IMR-90 (cell line): ENCODE measurements around the gene PAK1IP1. TPM values are rescaled to one million over a fixed set of nuclear protein-coding genes. Genes with fewer than 3 reads are reported as not detected.

Experiments
- ATAC-seq: fragments of 200-7000 bp; cut with Tn5 transposase; 2 replicates; pipeline ENCODE4 v1.9.1; 2020; ENCODE audit warnings: low read depth, mild to moderate bottlenecking, moderate library complexity
- BruUV-seq: library from RNA; stranded (reverse); fragments of 400-500 nt; replicated peaks from 2 replicates; lab custom pipeline; 2021; lab: Mats Ljungman, UMichigan
- CTCF ChIA-PET: fragments of 300-600 bp; formaldehyde crosslinking; extraction: SDS; loops from one replicate; lab custom pipeline; 2021; ENCODE audit warnings: antibody characterized with exemption; lab: Yijun Ruan, JAX
- POLR2A ChIA-PET: fragments of 300-600 bp; sonication (Branson Sonifier 250); formaldehyde crosslinking; loops from one replicate; lab custom pipeline; 2022; ENCODE audit warnings: antibody characterized with exemption; ENCODE audit not compliant: unreplicated experiment; lab: Charles Lee
- DNase-seq: peaks from one replicate; pipeline ENCODE4 v3.0.0; 2013
- H2AFZ ChIP-seq: replicated peaks from 2 replicates; pipeline ENCODE3; 2013; ENCODE audit warnings: low read length, mild to moderate bottlenecking; ENCODE audit not compliant: poor library complexity
- H2AK5ac ChIP-seq: 2 replicates; pipeline ENCODE4 v1.6.1; 2013; ENCODE audit warnings: low read depth, low read length, inconsistent platforms
- H2AK9ac ChIP-seq: replicated peaks from 2 replicates; pipeline ENCODE3; 2013; ENCODE audit warnings: mild to moderate bottlenecking, low read depth, low read length, moderate library complexity; ENCODE audit not compliant: poor library complexity
- H2BK120ac ChIP-seq: 2 replicates; pipeline ENCODE4 v1.6.1; 2013; ENCODE audit warnings: low read depth, low read length, inconsistent platforms
- H2BK15ac ChIP-seq: 3 replicates; pipeline ENCODE4 v1.6.1; 2013; ENCODE audit warnings: low read depth, low read length, inconsistent platforms
- H2BK20ac ChIP-seq: 2 replicates; pipeline ENCODE4 v1.6.1; 2013; ENCODE audit warnings: low read depth, mild to moderate bottlenecking, inconsistent platforms, low read length, moderate library complexity
- H2BK5ac ChIP-seq: 2 replicates; pipeline ENCODE4 v1.6.1; 2013; ENCODE audit warnings: mild to moderate bottlenecking, low read depth, low read length, inconsistent platforms; ENCODE audit not compliant: poor library complexity, severe bottlenecking
- H3K14ac ChIP-seq: replicated peaks from 2 replicates; pipeline ENCODE4 v1.6.1; 2013; ENCODE audit warnings: low read depth, low read length, inconsistent platforms
- H3K18ac ChIP-seq: 2 replicates; pipeline ENCODE4 v1.6.1; 2013; ENCODE audit warnings: low read depth, low read length, control low read depth
- H3K23ac ChIP-seq: 2 replicates; pipeline ENCODE4 v1.6.1; 2013; ENCODE audit warnings: low read depth, low read length, inconsistent platforms
- H3K27ac ChIP-seq: 2 replicates; pipeline ENCODE4 v1.5.1; 2013; ENCODE audit warnings: mild to moderate bottlenecking, control low read depth, low read length; ENCODE audit not compliant: insufficient read depth
- H3K27me3 ChIP-seq: 2 replicates; pipeline ENCODE4 v1.6.1; 2013; ENCODE audit warnings: low read length; ENCODE audit not compliant: control insufficient read depth, insufficient read depth
- H3K36me3 ChIP-seq: 2 replicates; pipeline ENCODE4 v1.6.1; 2013; ENCODE audit warnings: low read length, mixed read lengths; ENCODE audit not compliant: control insufficient read depth, insufficient read depth
- H3K4ac ChIP-seq: 2 replicates; pipeline ENCODE4 v1.6.1; 2013; ENCODE audit warnings: low read depth, low read length, inconsistent platforms
- H3K4me1 ChIP-seq: 2 replicates; pipeline ENCODE4 v1.6.1; 2013; ENCODE audit warnings: low read length, mixed read lengths; ENCODE audit not compliant: control insufficient read depth, insufficient read depth
- H3K4me2 ChIP-seq: 2 replicates; pipeline ENCODE4 v1.6.1; 2013; ENCODE audit warnings: low read depth, mild to moderate bottlenecking, control low read depth, low read length, moderate library complexity
- H3K4me3 ChIP-seq: 2 replicates; pipeline ENCODE4 v1.5.1; 2013; ENCODE audit warnings: low read depth, mild to moderate bottlenecking, control low read depth, low read length, moderate library complexity; ENCODE audit not compliant: insufficient read depth
- H3K56ac ChIP-seq: 2 replicates; pipeline ENCODE4 v1.6.1; 2013; ENCODE audit warnings: low read length, inconsistent platforms; ENCODE audit not compliant: insufficient read depth; ENCODE audit errors: extremely low read depth
- H3K79me1 ChIP-seq, 2 experiments: 2 replicates each; pipeline ENCODE4 v1.6.1; 2013; ENCODE audit warnings: low read length in 2 of 2, inconsistent platforms in 1 of 2, low read depth in 1 of 2
- H3K9ac ChIP-seq: 2 replicates; pipeline ENCODE4 v1.6.1; 2013; ENCODE audit warnings: low read depth, low read length, control low read depth
- H3K9me1 ChIP-seq: 2 replicates; pipeline ENCODE4 v1.6.1; 2013; ENCODE audit warnings: low read length, inconsistent platforms; ENCODE audit not compliant: insufficient read depth
- H3K9me3 ChIP-seq: 2 replicates; pipeline ENCODE4 v1.6.1; 2013; ENCODE audit warnings: low read length; ENCODE audit not compliant: control insufficient read depth, insufficient read depth
- H4K20me1 ChIP-seq: 2 replicates; pipeline ENCODE4 v1.6.1; 2013; ENCODE audit warnings: low read length, inconsistent platforms; ENCODE audit not compliant: insufficient read depth
- H4K5ac ChIP-seq: 2 replicates; pipeline ENCODE4 v1.6.1; 2013; ENCODE audit warnings: mild to moderate bottlenecking, low read depth, low read length, control low read depth
- H4K8ac ChIP-seq, 2 experiments: 2 replicates each; pipeline ENCODE4 v1.6.1; 2013; ENCODE audit warnings: low read depth in 2 of 2, low read length in 2 of 2, control low read depth in 1 of 2, inconsistent platforms in 1 of 2
- H4K91ac ChIP-seq: 2 replicates; pipeline ENCODE4 v1.6.1; 2013; ENCODE audit warnings: low read depth, low read length, inconsistent platforms; ENCODE audit not compliant: insufficient read depth
- CEBPB ChIP-seq: IDR thresholded peaks from 2 replicates; pipeline ENCODE4 v1.6.1; 2012; ENCODE audit warnings: low read depth, low read length, improper control_type of control experiment
- CHD1 ChIP-seq: IDR thresholded peaks from 2 replicates; pipeline ENCODE4 v1.6.1; 2012; ENCODE audit warnings: low read depth, low read length, improper control_type of control experiment
- MXI1 ChIP-seq: IDR thresholded peaks from 2 replicates; pipeline ENCODE4 v1.6.1; 2012; ENCODE audit warnings: low read depth, mild to moderate bottlenecking, low read length, moderate library complexity, borderline replicate concordance
- POLR2A ChIP-seq: IDR thresholded peaks from 2 replicates; pipeline ENCODE4 v1.6.1; 2012; ENCODE audit warnings: mild to moderate bottlenecking, low read depth, low read length
- RFX5 ChIP-seq: IDR thresholded peaks from 2 replicates; pipeline ENCODE4 v1.8.0; 2012; ENCODE audit warnings: low read depth, mild to moderate bottlenecking, low read length, moderate library complexity
- WGBS, 2 experiments: methylation state at CpG; one replicate each; pipeline versions ENCODE4 v1.1.5 to v1.1.7; 2013; ENCODE audit warnings: missing lambda C conversion rate in 2 of 2; ENCODE audit not compliant: insufficient read length in 1 of 2; ENCODE audit errors: extremely low coverage in 2 of 2; 5-methylcytosine and 5-hydroxymethylcytosine counted together
- dilution Hi-C: fragments of 300-500 bp; cut with HindIII; formaldehyde crosslinking; loops from one replicate; pipeline ENCODE4 v1.14.3; 2018; ENCODE audit warnings: low sequenced_read_pairs; ENCODE audit not compliant: unreplicated experiment
- in situ Hi-C: fragments of 300-500 bp; cut with MboI; formaldehyde crosslinking; loops from 3 replicates; pipeline ENCODE4 v1.14.3; 2019; ENCODE audit warnings: low sequenced_read_pairs, inconsistent platforms, mixed read lengths
- intact Hi-C: fragments of 100-400 bp; cut with micrococcal nuclease; formaldehyde crosslinking; loops from 2 replicates; pipeline ENCODE4 v1.10.0; 2022
- polyA plus RNA-seq, 3 experiments: library from polyadenylated mRNA; depleted of rRNA; stranded (reverse); fragments of >200 nt; gene quantifications; 2 replicates each; pipeline ENCODE4 v1.2.3, GENCODE V29; 2012; ENCODE audit warnings: low replicate concordance in 1 of 3
- total RNA-seq: library from RNA; depleted of rRNA; stranded (reverse); fragments of >200 nt; gene quantifications from 2 replicates; pipeline ENCODE4 v1.2.3, GENCODE V29; 2012
- TF ChIP-seq, protein P1 (sequence below): fragments of 150-350 bp; IDR thresholded peaks from 2 replicates; pipeline ENCODE4 v1.6.1; 2016; ENCODE audit warnings: low read depth, mild to moderate bottlenecking, low read length, moderate library complexity, borderline replicate concordance

The PAK1IP1 gene
- total and polyA plus RNA-seq, 2 of the 4 experiments (the other 2 are of a cell fraction), result 16.9 to 22.9 TPM

GRCh38 chr6:10725044-10725443, 30.3 kb downstream of the PAK1IP1 start:
- Histone ChIP-seq H3K14ac (no peak overlapping the region), H2AFZ (no peak overlapping the region), H3K9ac (no peak overlapping the region), H3K27me3 (no peaks in the 10 kb centered on the region), H2AK9ac (no peak overlapping the region), H2BK120ac (no peak overlapping the region), H2BK20ac (no peak overlapping the region), H3K27ac (no peak overlapping the region), H3K23ac (0 out of 2 replicates have a peak overlapping the region, but pooled peaks have one; percentile 99), H3K36me3 (peaks cover 32% of the 10 kb centered on the region), H4K91ac (no peak overlapping the region; the same call in 1 of the 2 replicates), H3K4me1 (peaks cover 6% of the 10 kb centered on the region), H3K79me1 (peaks cover 31 to 61% of the 10 kb centered on the region in 2 experiments), H3K18ac (no peak overlapping the region), H4K5ac (no peak overlapping the region), H3K4me2 (no peak overlapping the region), H3K56ac (no peak overlapping the region), H3K4me3 (no peak overlapping the region), H4K8ac (no peak overlapping the region), H4K20me1 (peaks cover 7% of the 10 kb centered on the region; the same call in 1 of the 2 replicates), H3K9me1 (peaks cover 13% of the 10 kb centered on the region), H2AK5ac (no peak overlapping the region), H2BK15ac (no peak overlapping the region), H2BK5ac (no peak overlapping the region), H3K9me3 (no peaks in the 10 kb centered on the region), H3K4ac (no peak overlapping the region)
- WGBS, 2 experiments, result 88% methylated on average over 2 of the region's 6 CpGs; no CpG with 5 or more reads in 1 of the 2 experiments
- in situ Hi-C loops (loop anchor here (25.0 kb wide), 1 partner anchor 1238 kb away; no protein-coding TSS in a partner anchor), dilution Hi-C loops (no loop called here), intact Hi-C loops (no loop called here)
- POLR2A ChIA-PET, result no interaction called here
- no peak for TF ChIP-seq POLR2A
- TF ChIP-seq MXI1, result no peak
- TF ChIP-seq CEBPB, result no peak
- no peak for TF ChIP-seq CHD1
- TF ChIP-seq, protein P1, sequence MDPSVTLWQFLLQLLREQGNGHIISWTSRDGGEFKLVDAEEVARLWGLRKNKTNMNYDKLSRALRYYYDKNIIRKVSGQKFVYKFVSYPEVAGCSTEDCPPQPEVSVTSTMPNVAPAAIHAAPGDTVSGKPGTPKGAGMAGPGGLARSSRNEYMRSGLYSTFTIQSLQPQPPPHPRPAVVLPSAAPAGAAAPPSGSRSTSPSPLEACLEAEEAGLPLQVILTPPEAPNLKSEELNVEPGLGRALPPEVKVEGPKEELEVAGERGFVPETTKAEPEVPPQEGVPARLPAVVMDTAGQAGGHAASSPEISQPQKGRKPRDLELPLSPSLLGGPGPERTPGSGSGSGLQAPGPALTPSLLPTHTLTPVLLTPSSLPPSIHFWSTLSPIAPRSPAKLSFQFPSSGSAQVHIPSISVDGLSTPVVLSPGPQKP, result no peak
- no peak for TF ChIP-seq RFX5
- BruUV-seq, result no TSS peak
- ATAC-seq, result no peak
- CTCF ChIA-PET, result no interaction called here
- DNase-seq, result no peak
